ENCODE results near the gene IL1B.

DNA sequence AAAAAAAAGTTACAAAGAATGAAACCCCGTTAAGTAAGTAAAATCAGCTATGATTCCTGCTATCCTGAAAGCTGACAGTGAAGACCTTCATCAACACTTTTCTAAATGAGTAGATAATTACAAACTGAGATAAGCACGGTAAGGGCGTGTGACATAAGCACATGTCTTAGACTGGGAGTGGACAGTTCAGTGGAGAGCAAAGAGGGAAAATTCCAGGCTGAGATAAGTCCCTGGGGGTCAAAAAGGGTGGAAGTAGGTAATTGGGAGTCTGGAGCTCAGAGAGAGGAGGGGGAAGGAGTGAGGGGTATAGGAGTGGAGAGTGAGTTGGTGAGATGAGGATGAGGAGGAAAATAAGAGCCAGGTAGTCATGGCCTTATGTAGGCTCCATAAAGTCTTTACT is 47.9 kb downstream of the IL1B start:
- no peak for TF ChIP-seq CTCF (IDR thresholded peaks at IDR 0.05; ENCODE audit: extremely low read depth in 1 of 2, insufficient read depth in 1 of 2, low read depth in 1 of 2, low read length in 2 of 2)
- TF ChIP-seq POLR2A (IDR thresholded peaks at IDR 0.05; ENCODE audit: low read depth, low read length): no peak
- no peak for TF ChIP-seq EZH2 (IDR thresholded peaks at IDR 0.05; ENCODE audit: borderline replicate concordance, low read depth, low read length, severe bottlenecking)
- TF ChIP-seq, protein P1, sequence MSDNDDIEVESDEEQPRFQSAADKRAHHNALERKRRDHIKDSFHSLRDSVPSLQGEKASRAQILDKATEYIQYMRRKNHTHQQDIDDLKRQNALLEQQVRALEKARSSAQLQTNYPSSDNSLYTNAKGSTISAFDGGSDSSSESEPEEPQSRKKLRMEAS (IDR thresholded peaks at IDR 0.05; ENCODE audit: insufficient read depth, insufficient read length): no peak
- no peak for TF ChIP-seq MYC (IDR thresholded peaks at IDR 0.05; ENCODE audit: low read depth, low read length)
- TF ChIP-seq POLR2AphosphoS5 (IDR thresholded peaks at IDR 0.05; ENCODE audit: insufficient read depth, low read depth, low read length): no peak
- TF ChIP-seq JUN (IDR thresholded peaks at IDR 0.05; ENCODE audit: borderline replicate concordance, insufficient read depth, insufficient read length, low read depth): no peak
